ENCODE measurements around the gene PDE4B. TPM values are rescaled to one million over a fixed set of nuclear protein-coding genes. Genes with fewer than 3 reads are reported as not detected.

The PDE4B gene
- total and polyA plus RNA-seq, 9 donors: 1.7 to 8.2 (median 5.1) TPM

DNA sequence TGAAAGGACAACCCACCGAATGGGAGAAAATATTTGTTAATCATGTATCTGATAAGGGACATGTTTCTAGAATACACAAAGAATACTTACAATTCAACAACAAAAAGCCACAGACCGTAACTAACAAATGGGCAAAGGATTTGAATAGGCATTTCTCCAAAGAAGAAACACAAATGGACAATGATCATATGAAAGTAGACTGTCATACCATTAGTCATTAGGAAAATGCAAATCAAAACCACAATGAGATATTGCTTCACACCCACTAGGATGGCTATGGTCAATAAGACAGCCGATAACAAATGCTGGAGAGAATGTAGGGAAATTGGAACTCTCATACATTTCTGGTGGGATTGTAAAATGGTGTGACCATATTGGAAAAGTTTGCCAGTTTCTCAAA lies 374.1 kb downstream of the PDE4B start:
- H3K4me1 ChIP-seq (ENCODE audit: insufficient read depth): no peaks in the 10 kb centered on the region
- 76 to 86% (median 82%) methylated on average over 3 of the region's 3 CpGs for WGBS, 3 donors
- no peak overlapping the region for H3K27ac ChIP-seq
- H3K4me3 ChIP-seq: no peak overlapping the region
- H3K36me3 ChIP-seq: no peaks in the 10 kb centered on the region
- intact Hi-C loops (cut with DNase I): no loop called here
- H3K27me3 ChIP-seq: no peaks in the 10 kb centered on the region
- TF ChIP-seq EP300 (IDR thresholded peaks at IDR 0.05) (no peak), POLR2A (IDR thresholded peaks at IDR 0.05) (no peak)
- TF ChIP-seq, protein P1, sequence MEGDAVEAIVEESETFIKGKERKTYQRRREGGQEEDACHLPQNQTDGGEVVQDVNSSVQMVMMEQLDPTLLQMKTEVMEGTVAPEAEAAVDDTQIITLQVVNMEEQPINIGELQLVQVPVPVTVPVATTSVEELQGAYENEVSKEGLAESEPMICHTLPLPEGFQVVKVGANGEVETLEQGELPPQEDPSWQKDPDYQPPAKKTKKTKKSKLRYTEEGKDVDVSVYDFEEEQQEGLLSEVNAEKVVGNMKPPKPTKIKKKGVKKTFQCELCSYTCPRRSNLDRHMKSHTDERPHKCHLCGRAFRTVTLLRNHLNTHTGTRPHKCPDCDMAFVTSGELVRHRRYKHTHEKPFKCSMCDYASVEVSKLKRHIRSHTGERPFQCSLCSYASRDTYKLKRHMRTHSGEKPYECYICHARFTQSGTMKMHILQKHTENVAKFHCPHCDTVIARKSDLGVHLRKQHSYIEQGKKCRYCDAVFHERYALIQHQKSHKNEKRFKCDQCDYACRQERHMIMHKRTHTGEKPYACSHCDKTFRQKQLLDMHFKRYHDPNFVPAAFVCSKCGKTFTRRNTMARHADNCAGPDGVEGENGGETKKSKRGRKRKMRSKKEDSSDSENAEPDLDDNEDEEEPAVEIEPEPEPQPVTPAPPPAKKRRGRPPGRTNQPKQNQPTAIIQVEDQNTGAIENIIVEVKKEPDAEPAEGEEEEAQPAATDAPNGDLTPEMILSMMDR (IDR thresholded peaks at IDR 0.05): no peak
- H3K9me3 ChIP-seq: no peaks in the 10 kb centered on the region
- no peak for DNase-seq

DNA sequence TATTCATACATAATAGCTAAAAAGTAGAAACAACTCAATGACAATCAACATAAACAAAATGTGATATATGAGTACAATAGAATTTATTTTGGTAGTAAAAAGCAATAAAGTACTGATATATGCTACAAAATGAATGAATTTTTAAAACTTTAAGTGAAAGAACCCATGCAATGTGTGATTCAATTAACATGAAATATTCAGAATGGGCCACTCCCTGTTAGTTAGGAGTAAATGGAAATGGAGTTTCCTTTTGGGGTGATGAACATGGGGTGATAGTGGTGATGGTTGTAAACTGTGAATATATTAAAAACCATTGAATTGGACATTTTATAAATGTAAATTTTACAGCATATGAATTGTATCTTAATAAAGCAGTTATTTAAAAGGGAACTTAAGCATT lies 374.6 kb downstream of the PDE4B start:
- H3K4me3 ChIP-seq: no peak overlapping the region
- H3K4me1 ChIP-seq (ENCODE audit: insufficient read depth): no peaks in the 10 kb centered on the region
- H3K9me3 ChIP-seq: no peaks in the 10 kb centered on the region
- DNase-seq: no peak
- intact Hi-C loops (cut with DNase I): no loop called here
- H3K36me3 ChIP-seq: no peaks in the 10 kb centered on the region
- H3K27ac ChIP-seq: no peak overlapping the region
- H3K27me3 ChIP-seq: no peaks in the 10 kb centered on the region
- TF ChIP-seq EP300 (IDR thresholded peaks at IDR 0.05) (no peak), POLR2A (IDR thresholded peaks at IDR 0.05) (no peak)
- TF ChIP-seq, protein P1 (IDR thresholded peaks at IDR 0.05): no peak

- WGBS, 3 donors: 42 to 58% (median 51%) methylated on average over 5 of the region's 5 CpGs
- peaks cover 3% of the 10 kb centered on the region for H3K27me3 ChIP-seq
- H3K27ac ChIP-seq: no peak overlapping the region
- no peaks in the 10 kb centered on the region for H3K4me1 ChIP-seq (ENCODE audit: insufficient read depth)
- H3K4me3 ChIP-seq: no peak overlapping the region
- no peaks in the 10 kb centered on the region for H3K36me3 ChIP-seq
- H3K9me3 ChIP-seq: no peaks in the 10 kb centered on the region
- TF ChIP-seq EP300 (IDR thresholded peaks at IDR 0.05): no peak
- no peak for TF ChIP-seq POLR2A (IDR thresholded peaks at IDR 0.05)
- TF ChIP-seq, protein P1 (IDR thresholded peaks at IDR 0.05): no peak
- no peak for DNase-seq
- intact Hi-C loops (cut with DNase I): no loop called here
Measured at GRCh38 chr1:66168467-66168887, 375.8 kb downstream of the PDE4B start.

- TF ChIP-seq POLR2A (IDR thresholded peaks at IDR 0.05) (no peak), EP300 (IDR thresholded peaks at IDR 0.05) (no peak)
- TF ChIP-seq, protein P1 (IDR thresholded peaks at IDR 0.05): no peak
- H3K4me1 ChIP-seq (ENCODE audit: insufficient read depth): no peaks in the 10 kb centered on the region
- H3K9me3 ChIP-seq: no peaks in the 10 kb centered on the region
- H3K27ac ChIP-seq: no peak overlapping the region
- peaks cover 3% of the 10 kb centered on the region for H3K27me3 ChIP-seq
- intact Hi-C loops (cut with DNase I): no loop called here
- WGBS, 3 donors: 41 to 46% (median 44%) methylated on average over 6 of the region's 6 CpGs
- DNase-seq: no peak
- no peaks in the 10 kb centered on the region for H3K36me3 ChIP-seq
- no peak overlapping the region for H3K4me3 ChIP-seq
Measured at GRCh38 chr1:66168948-66169671, 376.4 kb downstream of the PDE4B start.
